NCI-H2196 treated with DMSO at 0.1 percent for 48 hours (cell line): Measurements from ENCODE around the gene MXRA8.
"Not testable (repeated sequence)": the region's sequence is repeated elsewhere in the genome, so short reads cannot be mapped to it uniquely, and the experiment has no call there.

Experiments used
- DNase-seq: peaks from one replicate; lab custom pipeline; 2025; ENCODE audit not compliant: unreplicated experiment; lab: John Stamatoyannopoulos, UW

The MXRA8 gene

GRCh38 chr1:1370771-1371300, 12.5 kb upstream of the MXRA8 start:
- DNase-seq: no peak

GRCh38 chr1:1370094-1370493, 11.7 kb upstream of the MXRA8 start:
- DNase-seq: not testable (repeated sequence)

- no peak for DNase-seq
Observed at GRCh38 chr1:1367315-1367714, 9.0 kb upstream of the MXRA8 start.

- no peak for DNase-seq
Observed at GRCh38 chr1:1366699-1367066, 8.3 kb upstream of the MXRA8 start.

GRCh38 chr1:1365875-1366698, 7.7 kb upstream of the MXRA8 start:
- no peak for DNase-seq

GRCh38 chr1:1364266-1364665, 5.9 kb upstream of the MXRA8 start:
- DNase-seq: no peak

GRCh38 chr1:1361982-1362423, 3.6 kb upstream of the MXRA8 start:
- DNase-seq: no peak

- DNase-seq: no peak
Observed at GRCh38 chr1:1361233-1361981, 3.1 kb upstream of the MXRA8 start.

- DNase-seq: no peak
Observed at GRCh38 chr1:1360506-1361169, 2.3 kb upstream of the MXRA8 start.

GRCh38 chr1:1359664-1360468, 1.5 kb upstream of the MXRA8 start:
- no peak for DNase-seq

- DNase-seq: no peak
Observed at GRCh38 chr1:1359308-1359663, 931 bp upstream of the MXRA8 start.

- DNase-seq: no peak
Observed at GRCh38 chr1:1357871-1358432, 403 bp downstream of the MXRA8 start.

GRCh38 chr1:1356796-1357401, 1.5 kb downstream of the MXRA8 start:
- no peak for DNase-seq

GRCh38 chr1:1356166-1356795, 2.1 kb downstream of the MXRA8 start:
- DNase-seq: no peak

GRCh38 chr1:1355416-1355815, 2.9 kb downstream of the MXRA8 start:
- DNase-seq: peak; percentile 56

- no peak for DNase-seq
Observed at GRCh38 chr1:1354271-1355247, 3.8 kb downstream of the MXRA8 start.

- no peak for DNase-seq
Observed at GRCh38 chr1:1353389-1354151, 4.8 kb downstream of the MXRA8 start.
